Transverse colon (tissue), 4 donors: Measurements from ENCODE around the gene CEL. TPM values are rescaled to one million over a fixed set of nuclear protein-coding genes. Genes with fewer than 3 reads are reported as not detected.
"Not testable (repeated sequence)": the region's sequence is repeated elsewhere in the genome, so short reads cannot be mapped to it uniquely, and the experiment has no call there.

Experiments
- DNase-seq: peaks from one replicate; pipeline ENCODE4 v3.0.0-alpha.2; 2019
- H3K27ac ChIP-seq, 4 donors: fragments of 200-600 bp; sonication (generic); 2 replicates each; pipeline ENCODE4 v1.5.1; 2016 to 2018; ENCODE audit warnings: inconsistent platforms in 4 of 4
- H3K27me3 ChIP-seq: fragments of 200-600 bp; sonication (generic); 2 replicates; pipeline ENCODE4 v1.5.1; 2017; ENCODE audit warnings: inconsistent platforms
- H3K36me3 ChIP-seq, 4 donors: fragments of 200-600 bp; sonication (generic); 2 replicates each; pipeline ENCODE4 v1.5.1; 2017 to 2019; ENCODE audit warnings: inconsistent platforms in 4 of 4
- H3K4me1 ChIP-seq, 4 donors: fragments of 200-600 bp; sonication (generic); 2 replicates each; pipeline ENCODE4 v1.5.1; 2017 to 2020; ENCODE audit warnings: inconsistent platforms in 4 of 4
- H3K4me3 ChIP-seq, 4 donors: fragments of 200-600 bp; sonication (generic); 1 replicate in 1 of 4; 2 replicates in 3 of 4; pipeline versions ENCODE4 v1.5.1 to v1.6.1; 2017 to 2019; ENCODE audit warnings: inconsistent platforms in 4 of 4
- H3K9me3 ChIP-seq, 2 donors: fragments of 200-600 bp; sonication (generic); 2 replicates each; pipeline ENCODE4 v1.5.1; 2017 to 2019; ENCODE audit warnings: inconsistent platforms in 2 of 2
- CTCF ChIP-seq, 5 experiments: fragments of 200-600 bp in 3 of 5; fragments of 450-650 bp in 2 of 5; sonication (generic) in 3 of 5; IDR thresholded peaks; 1 replicate in 2 of 5; 2 replicates in 3 of 5; pipeline ENCODE4 v1.5.1; 2016 to 2017; ENCODE audit warnings: antibody characterized with exemption in 5 of 5, inconsistent platforms in 3 of 5, mild to moderate bottlenecking in 2 of 5, moderate library complexity in 1 of 5
- EP300 ChIP-seq: sonication (generic); formaldehyde crosslinking; IDR thresholded peaks from one replicate; pipeline ENCODE4 v1.6.1; 2017; ENCODE audit warnings: antibody characterized with exemption, low read depth
- POLR2A ChIP-seq: fragments of 450-650 bp; IDR thresholded peaks from one replicate; pipeline ENCODE4 v1.6.1; 2016; ENCODE audit warnings: antibody characterized with exemption, mild to moderate bottlenecking, moderate library complexity
- POLR2AphosphoS5 ChIP-seq, 3 donors: sonication (generic); formaldehyde crosslinking; IDR thresholded peaks; one replicate each; pipeline ENCODE4 v1.6.1; 2016; ENCODE audit warnings: antibody characterized with exemption in 3 of 3
- WGBS, 2 donors: methylation state at CpG; one replicate each; pipeline ENCODE4 v1.1.5; 2018; ENCODE audit warnings: low coverage in 1 of 2; 5-methylcytosine and 5-hydroxymethylcytosine counted together
- in situ Hi-C, 4 donors: fragments of 200-750 bp; cut with MboI; loops; one replicate each; pipeline versions ENCODE4 v1.15.0 to v1.15.1; 2017; ENCODE audit warnings: low sequenced_read_pairs in 3 of 4, low pct_ligation_motif_present in 1 of 4, low pct_unique_long_range_greater_than_20kb in 1 of 4
- intact Hi-C: fragments of 100-400 bp; cut with DNase I; formaldehyde crosslinking; loops from one replicate; pipeline ENCODE4 v1.15.1; 2023; ENCODE audit warnings: low total_unique reads
- total RNA-seq, 4 donors: library from RNA; depleted of rRNA; stranded (reverse); fragments of >200 nt; gene quantifications; one replicate each; pipeline ENCODE4 v1.1.0, GENCODE V29; 2016

Gene CEL
- total RNA-seq, 4 donors from 2014 or later, result 0.27 to 8.6 (median 0.48) TPM; not detected in 1

DNA sequence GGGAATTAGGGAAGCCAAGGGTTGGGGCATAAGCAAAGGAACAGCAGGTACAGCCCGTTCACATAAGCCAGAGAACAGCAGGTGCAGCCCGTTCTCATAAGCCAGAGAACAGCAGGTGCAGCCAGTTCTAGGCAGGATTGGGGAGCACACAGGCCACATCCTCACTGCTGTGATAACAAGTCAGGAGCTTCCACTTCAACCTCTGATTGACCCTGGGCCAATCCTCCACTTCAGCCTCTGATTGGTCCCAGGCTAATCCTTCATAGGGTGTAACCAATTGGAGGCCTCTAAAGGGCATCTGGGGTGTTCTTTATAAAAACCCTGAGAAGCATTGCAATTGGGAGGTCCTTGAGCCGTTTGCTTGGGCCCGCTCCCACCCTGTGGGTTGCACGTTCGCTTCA, 27.5 kb downstream of the CEL start:
- no peaks in the 10 kb centered on the region for H3K9me3 ChIP-seq
- no peak overlapping the region for H3K4me3 ChIP-seq
- in situ Hi-C loops, result no loop called here
- H3K27ac ChIP-seq, result no peak overlapping the region
- TF ChIP-seq POLR2AphosphoS5 (IDR thresholded peaks at IDR 0.05) (no peak), CTCF (IDR thresholded peaks at IDR 0.05) (no peak), POLR2A (no peak), EP300 (no peak)
- DNase-seq, result no peak
- no peaks in the 10 kb centered on the region for H3K36me3 ChIP-seq
- no peaks in the 10 kb centered on the region for H3K4me1 ChIP-seq
- intact Hi-C loops, result no loop called here
- 64 to 100% methylated on average over 1 to 6 of the region's 6 CpGs for WGBS, 2 donors
- H3K27me3 ChIP-seq, result no peaks in the 10 kb centered on the region

- Histone ChIP-seq H3K27me3 (no peaks in the 10 kb centered on the region), H3K36me3 (no peaks in the 10 kb centered on the region), H3K9me3 (no peaks in the 10 kb centered on the region), H3K4me3 (no peak overlapping the region), H3K27ac (no peak overlapping the region), H3K4me1 (no peaks in the 10 kb centered on the region)
- no peak for DNase-seq
- WGBS, 2 donors, result 73% methylated on average over 6 of the region's 6 CpGs; no CpG with 5 or more reads in 1 of the 2 donors
- in situ Hi-C loops (no loop called here), intact Hi-C loops (no loop called here)
- TF ChIP-seq POLR2A (no peak), EP300 (no peak), CTCF (IDR thresholded peaks at IDR 0.05) (no peak), POLR2AphosphoS5 (IDR thresholded peaks at IDR 0.05) (no peak)
These were observed 28.4 kb downstream of the CEL start for GRCh38 chr9:133090187-133090586.

DNA sequence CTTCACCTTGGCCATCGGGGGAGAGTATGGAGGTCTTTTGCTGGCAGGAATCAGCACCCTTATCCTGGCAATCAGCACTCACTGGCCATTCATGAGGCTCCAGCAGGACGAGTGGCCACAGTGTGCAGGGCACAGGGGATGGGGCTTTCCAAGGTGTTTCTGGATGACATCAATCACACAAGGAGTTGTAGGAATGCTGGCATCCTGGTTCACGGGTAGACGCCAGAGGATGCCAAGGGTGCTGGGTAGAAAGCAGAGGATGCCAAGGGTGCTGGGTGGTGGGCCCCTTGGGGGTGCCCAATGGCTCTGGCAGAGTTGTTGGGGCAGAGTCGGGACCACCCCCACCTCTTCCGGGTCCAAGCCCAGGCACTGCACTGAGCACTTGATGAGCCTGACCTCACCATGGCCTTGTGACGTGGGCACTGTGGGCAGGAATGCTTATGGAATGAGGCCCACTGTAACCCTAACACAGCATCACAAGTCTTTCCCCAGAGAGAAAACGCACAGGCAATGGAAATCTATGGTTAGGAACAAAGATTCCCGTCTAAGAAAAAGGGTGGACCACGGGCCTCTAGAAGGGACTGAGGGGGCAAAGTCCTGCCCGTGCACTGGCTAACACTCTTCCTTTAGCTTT, 29.1 kb downstream of the CEL start:
- intact Hi-C loops, result no loop called here
- TF ChIP-seq POLR2AphosphoS5 (IDR thresholded peaks at IDR 0.05), result no peak
- TF ChIP-seq EP300, result no peak
- TF ChIP-seq CTCF (IDR thresholded peaks at IDR 0.05), result no peak
- no peak for TF ChIP-seq POLR2A

DNA sequence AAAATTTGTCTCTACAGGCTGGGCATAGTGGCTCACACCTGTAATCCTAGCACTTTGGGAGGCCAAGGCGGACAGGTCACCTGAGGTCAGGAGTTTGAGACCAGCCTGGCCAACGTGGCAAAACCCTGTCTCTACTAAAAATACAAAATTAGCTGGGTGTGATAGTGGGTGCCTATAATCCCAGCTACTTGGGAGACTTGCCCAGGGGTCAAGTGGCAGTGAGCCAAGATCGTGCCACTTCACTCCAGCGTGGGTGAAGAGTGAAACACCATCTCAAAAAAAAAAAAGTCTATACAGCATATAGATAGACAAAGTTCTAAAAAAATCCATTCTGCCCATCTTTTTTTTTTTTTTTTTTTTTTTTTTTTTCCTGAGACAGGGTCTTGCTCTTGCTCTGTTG, 32.6 kb downstream of the CEL start:
- DNase-seq, H3K27ac ChIP-seq, in situ Hi-C loops, H3K4me1 ChIP-seq, H3K4me3 ChIP-seq, intact Hi-C loops, H3K27me3 ChIP-seq, H3K9me3 ChIP-seq: not testable (repeated sequence)
- 58 to 79% methylated on average over 3 to 4 of the region's 4 CpGs for WGBS, 2 donors
- peaks cover 0 to 30% (median 10%) of the 10 kb centered on the region in 4 donors for H3K36me3 ChIP-seq

More for the DNA sequence above, 29.1 kb downstream of the CEL start:
- WGBS, 2 donors, result 75 to 80% methylated on average over 5 to 11 of the region's 11 CpGs
- DNase-seq, result no peak
- in situ Hi-C loops, result no loop called here
- Histone ChIP-seq H3K4me1 (no peaks in the 10 kb centered on the region), H3K36me3 (no peaks in the 10 kb centered on the region), H3K27me3 (no peaks in the 10 kb centered on the region), H3K9me3 (no peaks in the 10 kb centered on the region), H3K27ac (no peak overlapping the region), H3K4me3 (no peak overlapping the region)

DNA sequence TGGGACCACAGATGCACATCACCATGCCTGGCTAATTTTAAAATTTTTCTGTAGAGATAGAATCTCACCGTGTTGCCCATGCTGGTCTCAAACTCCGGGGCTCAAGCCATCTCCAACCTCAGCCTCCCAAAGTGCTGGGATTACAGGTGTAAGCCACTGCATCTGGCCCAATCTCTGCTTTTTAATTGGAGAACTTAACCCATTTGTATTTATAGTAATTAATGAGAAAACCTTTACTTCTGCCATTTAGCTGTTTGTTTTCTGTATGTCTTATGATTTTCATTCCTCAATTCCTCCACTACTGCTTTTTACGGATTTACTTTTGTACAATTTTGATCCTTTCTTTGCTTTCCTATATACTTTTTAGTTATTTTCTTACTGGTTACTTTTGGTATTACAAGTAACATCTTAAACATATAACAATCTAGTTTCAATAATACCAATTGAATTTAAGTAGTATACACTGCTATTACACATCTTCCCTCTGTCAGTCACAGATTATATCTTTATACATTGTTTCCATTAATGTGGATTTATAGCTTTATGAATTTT, 33.1 kb downstream of the CEL start:
- Histone ChIP-seq H3K36me3 (peaks cover 0 to 34% (median 12%) of the 10 kb centered on the region in 4 donors), H3K4me3 (no peak overlapping the region), H3K9me3 (peaks cover 0 to 8% of the 10 kb centered on the region in 2 donors), H3K4me1 (no peaks in the 10 kb centered on the region), H3K27me3 (no peaks in the 10 kb centered on the region), H3K27ac (no peak overlapping the region)
- peak in 1 of 5 experiments; percentile 24 for TF ChIP-seq CTCF (IDR thresholded peaks at IDR 0.05)
- no peak for TF ChIP-seq POLR2A
- in situ Hi-C loops (no loop called here), intact Hi-C loops (no loop called here)
- WGBS, 2 donors, result 95 to 100% methylated on average over 3 of the region's 3 CpGs
- no peak for DNase-seq
